C4-2B (cell line): ENCODE measurements around the gene ARHGAP8.

ENCODE experiments used
- CTCF ChIP-seq: fragments of 450-650 bp; conservative IDR thresholded peaks from 2 replicates; pipeline ENCODE4 v1.5.1; 2017; ENCODE audit warnings: mild to moderate bottlenecking
- ZFX ChIP-seq: fragments of 450-650 bp; IDR thresholded peaks from 2 replicates; pipeline ENCODE4 v1.6.1; 2017

- TF ChIP-seq CTCF = no peak
- no peak for TF ChIP-seq ZFX
Observed at GRCh38 chr22:44801476-44801875, 49.1 kb downstream of the ARHGAP8 start.
